SK-N-SH (cell line): ENCODE results near the gene ANO2. TPM values are rescaled to one million over a fixed set of nuclear protein-coding genes. Genes with fewer than 3 reads are reported as not detected.

Source experiments
- CTCF ChIA-PET: fragments of 300-600, 350-600 bp; formaldehyde crosslinking; extraction: SDS; loops from one replicate; lab custom pipeline; 2021; lab: Yijun Ruan, JAX
- POLR2A ChIA-PET: fragments of 350-600 bp; sonication (Branson Sonifier 250); formaldehyde crosslinking; extraction: SDS; loops from one replicate; lab custom pipeline; 2020; ENCODE audit warnings: antibody characterized with exemption, inconsistent platforms; lab: Yijun Ruan, JAX
- DNase-seq: peaks from one replicate; pipeline ENCODE4 v3.0.0; 2012
- H2AFZ ChIP-seq: fragments of 200-600 bp; sonication (generic); 2 replicates; pipeline ENCODE4 v1.8.1; 2016; ENCODE audit warnings: antibody characterized with exemption, mild to moderate bottlenecking, low read depth
- H3F3A ChIP-seq: fragments of 200-600 bp; sonication (generic); replicated peaks from 2 replicates; pipeline ENCODE3; 2016; ENCODE audit warnings: antibody characterized with exemption, mild to moderate bottlenecking; ENCODE audit not compliant: insufficient read depth
- H3K27ac ChIP-seq, 2 experiments: fragments of 200-500 bp in 1 of 2; fragments of 200-600 bp in 1 of 2; sonication (Bioruptor generic) in 1 of 2; sonication (generic), shearing (Covaris generic) in 1 of 2; 2 replicates each; pipeline versions ENCODE4 v1.5.1 to v1.6.1; 2014 to 2016; ENCODE audit warnings: low read depth in 2 of 2, inconsistent platforms in 1 of 2, low read length in 1 of 2, mild to moderate bottlenecking in 1 of 2, mixed read lengths in 1 of 2
- H3K27me3 ChIP-seq: fragments of 200-600 bp; sonication (generic), shearing (Covaris generic); 2 replicates; pipeline ENCODE4 v1.6.1; 2016; ENCODE audit warnings: mixed run types; ENCODE audit not compliant: insufficient read depth
- H3K36me3 ChIP-seq, 2 experiments: fragments of 200-500 bp in 1 of 2; fragments of 200-600 bp in 1 of 2; sonication (Bioruptor generic) in 1 of 2; sonication (generic) in 1 of 2; replicated peaks in 1 of 2; 2 replicates each; pipeline versions ENCODE3 to v1.5.1; 2014 to 2016; ENCODE audit warnings: low read length in 1 of 2, mild to moderate bottlenecking in 1 of 2; ENCODE audit not compliant: insufficient read depth in 2 of 2, control insufficient read depth in 1 of 2
- H3K4me1 ChIP-seq, 2 experiments: fragments of 200-500 bp in 1 of 2; fragments of 200-600 bp in 1 of 2; sonication (Bioruptor generic) in 1 of 2; sonication (generic), shearing (Covaris generic) in 1 of 2; 2 replicates each; pipeline versions ENCODE4 v1.5.1 to v1.6.1; 2014 to 2016; ENCODE audit warnings: low read depth in 1 of 2, low read length in 1 of 2, mixed run types in 1 of 2; ENCODE audit not compliant: insufficient read depth in 2 of 2, control insufficient read depth in 1 of 2
- H3K4me2 ChIP-seq: fragments of 200-600 bp; sonication (generic), shearing (Covaris generic); 2 replicates; pipeline ENCODE4 v1.6.1; 2017; ENCODE audit warnings: mixed run types
- H3K4me3 ChIP-seq, 2 experiments: fragments of 200-500 bp in 1 of 2; fragments of 200-600 bp in 1 of 2; sonication (Bioruptor generic) in 1 of 2; sonication (generic), shearing (Covaris generic) in 1 of 2; 2 replicates each; pipeline versions ENCODE4 v1.5.1 to v1.8.1; 2014 to 2016; ENCODE audit warnings: low read depth in 2 of 2, inconsistent platforms in 1 of 2, low read length in 1 of 2, mild to moderate bottlenecking in 1 of 2, mixed read lengths in 1 of 2, moderate library complexity in 1 of 2
- H3K79me2 ChIP-seq: fragments of 200-600 bp; sonication (generic); 2 replicates; pipeline ENCODE4 v1.8.1; 2017; ENCODE audit warnings: mild to moderate bottlenecking; ENCODE audit not compliant: insufficient read depth
- H3K9ac ChIP-seq: fragments of 200-600 bp; sonication (generic); 2 replicates; pipeline ENCODE4 v1.6.1; 2017; ENCODE audit warnings: mixed run types
- H3K9me2 ChIP-seq: fragments of 200-600 bp; sonication (generic); 2 replicates; pipeline ENCODE4 v1.6.1; 2017; ENCODE audit warnings: mixed run types
- H3K9me3 ChIP-seq: fragments of 200-600 bp; sonication (generic); 2 replicates; pipeline ENCODE4 v1.6.1; 2017; ENCODE audit warnings: mixed run types, mild to moderate bottlenecking, moderate library complexity
- H4K20me1 ChIP-seq: fragments of 200-600 bp; sonication (generic); 2 replicates; pipeline ENCODE4 v1.6.1; 2017; ENCODE audit warnings: mild to moderate bottlenecking, mixed run types; ENCODE audit not compliant: insufficient read depth
- CHD2 ChIP-seq: fragments of 150-350 bp; IDR thresholded peaks from 2 replicates; pipeline ENCODE4 v1.6.1; 2018; ENCODE audit warnings: low read length; ENCODE audit not compliant: partially characterized antibody
- CTCF ChIP-seq: fragments of 200-600 bp; sonication (generic); IDR thresholded peaks from 2 replicates; pipeline ENCODE4 v1.6.1; 2017; ENCODE audit warnings: antibody characterized with exemption, mild to moderate bottlenecking, moderate library complexity
- ELF1 ChIP-seq: IDR thresholded peaks from 2 replicates; pipeline ENCODE4 v1.4.0; 2012
- EP300 ChIP-seq, 2 experiments: IDR thresholded peaks; 2 replicates each; pipeline versions ENCODE4 v1.4.0 to v1.6.1; 2012; ENCODE audit warnings: borderline replicate concordance in 1 of 2, low read depth in 1 of 2, low read length in 1 of 2
- EZH2phosphoT487 ChIP-seq: fragments of 200-600 bp; sonication (generic); IDR thresholded peaks from 2 replicates; pipeline ENCODE4 v1.6.1; 2017; ENCODE audit warnings: low read depth, mixed run types, mild to moderate bottlenecking, antibody characterized with exemption, moderate library complexity, borderline replicate concordance
- FOSL2 ChIP-seq: IDR thresholded peaks from 2 replicates; pipeline ENCODE4 v1.4.0; 2012; ENCODE audit warnings: low read depth, mild to moderate bottlenecking, moderate library complexity, borderline replicate concordance
- FOXM1 ChIP-seq: IDR thresholded peaks from 2 replicates; pipeline ENCODE4 v1.4.0; 2012; ENCODE audit warnings: low read depth, mild to moderate bottlenecking
- GATA2 ChIP-seq: sonication (generic); formaldehyde crosslinking; IDR thresholded peaks from 2 replicates; pipeline ENCODE4 v1.5.0; 2020; ENCODE audit warnings: mild to moderate bottlenecking, missing genetic modification reagents
- NFIC ChIP-seq: IDR thresholded peaks from 2 replicates; pipeline ENCODE4 v1.4.0; 2012; ENCODE audit warnings: borderline replicate concordance
- RAD21 ChIP-seq: IDR thresholded peaks from 2 replicates; pipeline ENCODE4 v1.6.1; 2012; ENCODE audit warnings: mild to moderate bottlenecking, low read length
- RCOR1 ChIP-seq: fragments of 150-350 bp; IDR thresholded peaks from 2 replicates; pipeline ENCODE4 v1.6.1; 2017; ENCODE audit warnings: antibody characterized with exemption, low read length
- SMC3 ChIP-seq: IDR thresholded peaks from 2 replicates; pipeline ENCODE4 v1.6.1; 2012; ENCODE audit warnings: low read depth, low read length, improper control_type of control experiment
- TCF12 ChIP-seq: IDR thresholded peaks from 2 replicates; pipeline ENCODE4 v1.4.0; 2012
- WGBS: methylation state at CpG from one replicate; pipeline ENCODE4 v1.1.6; 2017; ENCODE audit warnings: low lambda C conversion rate; 5-methylcytosine and 5-hydroxymethylcytosine counted together
- polyA plus RNA-seq, 3 experiments: library from polyadenylated mRNA; depleted of rRNA; stranded (reverse); fragments of >200 nt; gene quantifications; 2 replicates each; pipeline ENCODE4 v1.2.3, GENCODE V29; 2012
- TF ChIP-seq, protein P1 (sequence below): IDR thresholded peaks from 2 replicates; pipeline ENCODE4 v1.4.0; 2012; ENCODE audit warnings: low read depth, borderline replicate concordance

The ANO2 gene
- polyA plus RNA-seq, 1 of the 3 experiments (the other 2 are of a cell fraction): not detected

- H2AFZ ChIP-seq: no peak overlapping the region
- H3K4me1 ChIP-seq: no peaks in the 10 kb centered on the region
- TF ChIP-seq CTCF (no peak), RCOR1 (no peak), CHD2 (no peak), ELF1 (no peak), EZH2phosphoT487 (no peak), SMC3 (no peak), RAD21 (no peak), GATA2 (CRISPR knock-in tag) (no peak)
- TF ChIP-seq, protein P1, sequence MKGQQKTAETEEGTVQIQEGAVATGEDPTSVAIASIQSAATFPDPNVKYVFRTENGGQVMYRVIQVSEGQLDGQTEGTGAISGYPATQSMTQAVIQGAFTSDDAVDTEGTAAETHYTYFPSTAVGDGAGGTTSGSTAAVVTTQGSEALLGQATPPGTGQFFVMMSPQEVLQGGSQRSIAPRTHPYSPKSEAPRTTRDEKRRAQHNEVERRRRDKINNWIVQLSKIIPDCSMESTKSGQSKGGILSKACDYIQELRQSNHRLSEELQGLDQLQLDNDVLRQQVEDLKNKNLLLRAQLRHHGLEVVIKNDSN: no peak
- ChIA-PET CTCF (interaction anchor here (1.3 kb wide), 1 partner anchor 8 kb away, joined by 3 read pairs; no protein-coding TSS in a partner anchor), POLR2A (no interaction called here)
- H3K27me3 ChIP-seq: peaks cover 74% of the 10 kb centered on the region; the same call in 1 of the 2 replicates
- H3K4me2 ChIP-seq: no peak overlapping the region
- H3K9me2 ChIP-seq: no peaks in the 10 kb centered on the region
- H3K4me3 ChIP-seq: no peak overlapping the region
- no peaks in the 10 kb centered on the region for H3K9me3 ChIP-seq
- H3K79me2 ChIP-seq: no peaks in the 10 kb centered on the region
- no peaks in the 10 kb centered on the region for H3F3A ChIP-seq
- 0% methylated on average over 5 of the region's 5 CpGs for WGBS
- H3K27ac ChIP-seq: no peak overlapping the region
- DNase-seq: no peak
- H4K20me1 ChIP-seq: no peaks in the 10 kb centered on the region
- H3K36me3 ChIP-seq: no peaks in the 10 kb centered on the region
- no peak overlapping the region for H3K9ac ChIP-seq
Measured at GRCh38 chr12:5520831-5521230, 424.2 kb downstream of the ANO2 start.

- H3K27ac ChIP-seq: no peak overlapping the region
- no peak overlapping the region for H3K4me3 ChIP-seq
- no peak overlapping the region for H3K4me2 ChIP-seq
- H4K20me1 ChIP-seq: no peaks in the 10 kb centered on the region
- TF ChIP-seq FOSL2 (no peak), TCF12 (no peak), NFIC (no peak), EP300 (IDR thresholded peaks at IDR 0.05; ENCODE audit: borderline replicate concordance in 1 of 2, low read depth in 1 of 2, low read length in 1 of 2) (no peak), EZH2phosphoT487 (no peak), FOXM1 (no peak)
- no peaks in the 10 kb centered on the region for H3K9me3 ChIP-seq
- no peaks in the 10 kb centered on the region for H3K36me3 ChIP-seq
- no peak for DNase-seq
- no peaks in the 10 kb centered on the region for H3K4me1 ChIP-seq
- ChIA-PET CTCF (interaction anchor here (1.3 kb wide), 1 partner anchor 9 kb away, joined by 3 read pairs; no protein-coding TSS in a partner anchor), POLR2A (no interaction called here)
- no peaks in the 10 kb centered on the region for H3F3A ChIP-seq
- H3K79me2 ChIP-seq: no peaks in the 10 kb centered on the region
- no peak overlapping the region for H3K9ac ChIP-seq
- WGBS: 0% methylated on average over 3 of the region's 4 CpGs
- H2AFZ ChIP-seq: no peak overlapping the region
- no peaks in the 10 kb centered on the region for H3K9me2 ChIP-seq
- peaks cover 74% of the 10 kb centered on the region; the same call in 1 of the 2 replicates for H3K27me3 ChIP-seq
Measured at GRCh38 chr12:5520037-5520436, 425.0 kb downstream of the ANO2 start.
